ENCODE measurements around the gene SEPTIN1.

The SEPTIN1 gene

GRCh38 chr16:30406795-30407101 lies 24.4 kb upstream of the SEPTIN1 start:
- Histone ChIP-seq H3K27me3 (replicated peaks) (no peaks in the 10 kb centered on the region), H3K27ac (no peak overlapping the region), H3K4me3 (ENCODE audit: low read depth, low read length) (peak overlapping the region; percentile 71), H3K36me3 (replicated peaks) (peaks cover 4% of the 10 kb centered on the region)
- no peak for DNase-seq
- no peak for TF ChIP-seq CTCF (IDR thresholded peaks at IDR 0.05; ENCODE audit: low read depth, low read length, missing control alignments)
- in situ Hi-C loops (cut with HindIII; ENCODE audit: low pct_ligation_motif_present, low sequenced_read_pairs) = no loop called here

- TF ChIP-seq CTCF (IDR thresholded peaks at IDR 0.05; ENCODE audit: low read depth, low read length, missing control alignments) = no peak
- peaks cover 5% of the 10 kb centered on the region for H3K36me3 ChIP-seq (replicated peaks)
- H3K27ac ChIP-seq = no peak overlapping the region
- H3K27me3 ChIP-seq (replicated peaks) = no peaks in the 10 kb centered on the region
- no peak overlapping the region for H3K4me3 ChIP-seq (ENCODE audit: low read depth, low read length)
- in situ Hi-C loops (cut with HindIII; ENCODE audit: low pct_ligation_motif_present, low sequenced_read_pairs) = no loop called here
- no peak for DNase-seq
These were observed 19.5 kb upstream of the SEPTIN1 start for GRCh38 chr16:30401768-30402425.

- no peak for DNase-seq
- Histone ChIP-seq H3K27ac (peak overlapping the region; percentile 77), H3K36me3 (replicated peaks) (peaks cover 5% of the 10 kb centered on the region), H3K4me3 (ENCODE audit: low read depth, low read length) (peak overlapping the region; percentile 55), H3K27me3 (replicated peaks) (no peaks in the 10 kb centered on the region)
- TF ChIP-seq CTCF (IDR thresholded peaks at IDR 0.05; ENCODE audit: low read depth, low read length, missing control alignments) = no peak
- in situ Hi-C loops (cut with HindIII; ENCODE audit: low pct_ligation_motif_present, low sequenced_read_pairs) = no loop called here
These were observed 17.2 kb upstream of the SEPTIN1 start for GRCh38 chr16:30399435-30400186.

GRCh38 chr16:30398661-30399434 lies 16.5 kb upstream of the SEPTIN1 start:
- no peak for TF ChIP-seq CTCF (IDR thresholded peaks at IDR 0.05; ENCODE audit: low read depth, low read length, missing control alignments)
- in situ Hi-C loops (cut with HindIII; ENCODE audit: low pct_ligation_motif_present, low sequenced_read_pairs) = no loop called here
- Histone ChIP-seq H3K36me3 (replicated peaks) (peaks cover 5% of the 10 kb centered on the region), H3K27me3 (replicated peaks) (no peaks in the 10 kb centered on the region), H3K4me3 (ENCODE audit: low read depth, low read length) (no peak overlapping the region), H3K27ac (no peak overlapping the region)
- DNase-seq = no peak

DNA sequence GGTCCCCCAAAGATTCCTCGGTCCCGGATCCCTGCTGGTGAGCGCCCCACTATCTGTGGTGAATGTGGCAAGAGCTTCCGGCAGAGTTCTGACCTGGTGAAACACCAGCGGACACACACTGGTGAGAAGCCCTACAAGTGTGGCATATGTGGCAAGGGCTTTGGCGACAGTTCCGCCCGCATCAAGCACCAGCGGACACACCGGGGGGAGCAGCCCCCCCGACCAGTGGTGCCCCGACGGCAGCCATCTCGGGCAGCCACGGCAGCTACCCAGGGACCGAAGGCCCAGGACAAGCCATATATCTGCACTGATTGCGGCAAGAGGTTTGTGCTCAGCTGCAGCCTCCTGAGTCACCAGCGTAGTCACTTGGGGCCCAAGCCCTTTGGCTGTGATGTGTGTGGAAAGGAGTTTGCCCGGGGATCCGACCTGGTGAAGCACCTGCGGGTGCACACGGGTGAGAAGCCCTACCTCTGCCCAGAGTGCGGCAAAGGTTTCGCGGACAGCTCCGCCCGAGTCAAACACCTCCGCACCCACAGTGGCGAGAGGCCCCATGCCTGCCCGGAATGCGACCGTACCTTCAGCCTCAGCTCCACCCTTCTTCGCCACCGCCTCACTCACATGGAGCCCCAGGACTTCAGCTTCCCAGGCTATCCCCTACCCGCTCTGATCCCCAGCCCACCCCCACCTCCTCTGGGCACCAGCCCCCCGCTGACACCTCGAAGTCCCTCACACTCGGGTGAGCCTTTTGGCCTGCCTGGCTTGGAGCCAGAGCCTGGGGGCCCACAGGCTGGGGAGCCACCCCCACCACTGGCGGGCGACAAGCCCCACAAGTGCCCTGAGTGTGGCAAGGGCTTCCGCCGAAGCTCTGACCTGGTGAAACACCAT lies 15.7 kb upstream of the SEPTIN1 start:
- Histone ChIP-seq H3K4me3 (ENCODE audit: low read depth, low read length) (no peak overlapping the region), H3K27ac (no peak overlapping the region), H3K27me3 (replicated peaks) (no peaks in the 10 kb centered on the region), H3K36me3 (replicated peaks) (peaks cover 5% of the 10 kb centered on the region)
- TF ChIP-seq CTCF (IDR thresholded peaks at IDR 0.05; ENCODE audit: low read depth, low read length, missing control alignments) = no peak
- DNase-seq = no peak
- in situ Hi-C loops (cut with HindIII; ENCODE audit: low pct_ligation_motif_present, low sequenced_read_pairs) = no loop called here

All from brain microvascular endothelial cell (primary cell).